ENCODE measurements around the gene CKM.

DNA sequence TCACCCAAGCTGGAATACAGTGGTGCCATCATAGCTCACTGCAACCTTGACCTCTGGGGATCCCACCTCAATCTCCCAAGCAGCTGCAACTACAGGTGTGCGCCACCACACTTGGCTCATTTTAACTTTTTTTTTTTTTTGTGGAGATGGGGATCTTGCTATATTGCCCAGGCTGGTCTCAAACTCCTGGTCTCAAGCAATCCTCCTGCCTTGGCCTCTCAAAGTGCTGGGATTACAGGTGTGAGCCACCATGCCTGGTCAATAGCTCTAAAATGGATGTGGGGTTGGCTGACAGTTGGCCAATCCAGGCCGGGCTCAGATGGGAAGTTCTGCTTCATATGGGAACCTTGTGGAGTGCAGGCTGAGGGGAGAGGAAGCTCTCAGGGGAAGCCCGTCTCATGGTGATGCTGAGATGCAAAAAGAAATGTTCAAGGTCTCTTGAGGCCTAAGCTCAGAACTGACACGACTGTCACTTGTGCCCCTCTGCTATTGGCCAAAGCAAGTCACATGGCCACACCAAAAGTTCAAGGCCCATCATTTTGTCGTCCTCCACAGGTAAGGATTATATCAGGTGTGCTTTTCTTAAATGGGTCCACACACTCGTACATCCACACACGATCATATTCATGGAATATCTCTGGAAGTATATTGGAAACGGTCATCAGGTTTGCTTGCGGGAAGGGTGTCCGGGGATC is 11.1 kb upstream of the CKM start:
- TF ChIP-seq, protein P1, sequence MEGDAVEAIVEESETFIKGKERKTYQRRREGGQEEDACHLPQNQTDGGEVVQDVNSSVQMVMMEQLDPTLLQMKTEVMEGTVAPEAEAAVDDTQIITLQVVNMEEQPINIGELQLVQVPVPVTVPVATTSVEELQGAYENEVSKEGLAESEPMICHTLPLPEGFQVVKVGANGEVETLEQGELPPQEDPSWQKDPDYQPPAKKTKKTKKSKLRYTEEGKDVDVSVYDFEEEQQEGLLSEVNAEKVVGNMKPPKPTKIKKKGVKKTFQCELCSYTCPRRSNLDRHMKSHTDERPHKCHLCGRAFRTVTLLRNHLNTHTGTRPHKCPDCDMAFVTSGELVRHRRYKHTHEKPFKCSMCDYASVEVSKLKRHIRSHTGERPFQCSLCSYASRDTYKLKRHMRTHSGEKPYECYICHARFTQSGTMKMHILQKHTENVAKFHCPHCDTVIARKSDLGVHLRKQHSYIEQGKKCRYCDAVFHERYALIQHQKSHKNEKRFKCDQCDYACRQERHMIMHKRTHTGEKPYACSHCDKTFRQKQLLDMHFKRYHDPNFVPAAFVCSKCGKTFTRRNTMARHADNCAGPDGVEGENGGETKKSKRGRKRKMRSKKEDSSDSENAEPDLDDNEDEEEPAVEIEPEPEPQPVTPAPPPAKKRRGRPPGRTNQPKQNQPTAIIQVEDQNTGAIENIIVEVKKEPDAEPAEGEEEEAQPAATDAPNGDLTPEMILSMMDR (IDR thresholded peaks at IDR 0.05; ENCODE audit: poor library complexity) = no peak
- no peak for TF ChIP-seq EZH2phosphoT487 (IDR thresholded peaks at IDR 0.05; ENCODE audit: low read depth, severe bottlenecking, unreplicated experiment)

Measured in hepatocyte (in vitro differentiated cells).